M059J (cell line): Measurements from ENCODE around the gene PRDM1. TPM values are rescaled to one million over a fixed set of nuclear protein-coding genes. Genes with fewer than 3 reads are reported as not detected.

Source experiments
- DNase-seq: peaks from one replicate; pipeline ENCODE4 v3.0.0-alpha.2; 2012; ENCODE audit warnings: low read depth
- total RNA-seq: library from RNA; depleted of rRNA; stranded (reverse); fragments of >200 nt; shearing (Covaris generic); gene quantifications from 2 replicates; pipeline ENCODE4 v1.2.3, GENCODE V29; 2014; rRNA removed

PRDM1 gene
- total RNA-seq: 8.0 and 14.8 TPM in 2 replicates

GRCh38 chr6:106085984-106086813 lies at the start of gene PRDM1:
TSS of gene PRDM1 (plus strand) at chr6:106086336. CDS start at chr6:106086554, 218 bp downstream.
- peak; percentile 97 for DNase-seq

DNA sequence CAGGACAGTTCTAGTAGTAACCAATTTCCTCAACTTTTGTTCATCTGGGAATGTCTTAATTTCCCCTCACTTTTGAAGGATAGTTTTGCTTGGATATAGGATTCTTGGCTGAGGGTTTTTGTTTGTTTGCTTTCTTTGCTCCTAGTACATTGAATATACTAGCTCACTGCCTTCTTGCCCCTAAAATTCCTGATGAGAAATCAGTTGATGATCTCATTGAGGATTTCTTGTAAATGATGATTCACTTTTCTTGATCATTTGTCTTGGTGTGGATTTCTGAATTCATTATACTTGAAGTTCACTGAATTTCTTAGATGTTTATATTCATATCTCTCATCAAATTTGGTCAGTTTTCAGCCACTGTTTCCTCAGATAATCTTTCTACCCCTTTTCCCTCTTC lies 49.1 kb upstream of the PRDM1 start:
- DNase-seq: peak; percentile 82

DNA sequence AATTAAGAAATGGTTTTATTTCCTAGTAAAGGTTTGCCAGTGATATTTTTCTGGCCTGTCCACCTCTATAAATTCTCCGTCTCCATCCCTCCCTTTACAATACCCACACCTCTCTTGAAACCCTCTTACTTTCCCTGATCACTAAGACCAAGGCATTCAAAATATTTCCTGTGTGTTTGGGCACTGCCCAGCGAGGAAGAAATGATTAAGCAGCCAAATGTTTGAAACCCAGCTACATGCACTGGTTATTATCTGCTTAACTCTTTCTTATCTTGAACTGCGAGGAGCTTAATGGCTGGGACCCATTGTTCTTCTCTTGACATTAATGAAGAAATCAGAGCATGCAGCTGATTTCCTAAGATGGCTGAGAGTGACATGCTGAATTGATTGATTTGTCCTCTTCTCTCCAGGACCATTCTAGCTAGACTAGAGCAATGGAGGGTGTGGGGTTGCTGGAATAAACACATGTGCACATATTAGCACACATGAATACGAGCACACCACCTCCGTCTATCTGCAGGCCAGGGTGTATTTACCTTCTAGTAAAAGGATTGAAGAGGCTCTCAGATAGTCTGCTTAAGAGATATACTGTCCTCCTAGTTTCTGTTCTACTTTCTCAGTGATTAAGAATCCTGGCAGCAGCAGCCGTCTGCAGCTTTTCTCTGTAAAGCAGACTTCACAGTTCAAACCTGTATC lies 46.1 kb upstream of the PRDM1 start:
- DNase-seq: peak; percentile 51

- no peak for DNase-seq
These were observed 42.0 kb upstream of the PRDM1 start for GRCh38 chr6:106044151-106044550.

DNA sequence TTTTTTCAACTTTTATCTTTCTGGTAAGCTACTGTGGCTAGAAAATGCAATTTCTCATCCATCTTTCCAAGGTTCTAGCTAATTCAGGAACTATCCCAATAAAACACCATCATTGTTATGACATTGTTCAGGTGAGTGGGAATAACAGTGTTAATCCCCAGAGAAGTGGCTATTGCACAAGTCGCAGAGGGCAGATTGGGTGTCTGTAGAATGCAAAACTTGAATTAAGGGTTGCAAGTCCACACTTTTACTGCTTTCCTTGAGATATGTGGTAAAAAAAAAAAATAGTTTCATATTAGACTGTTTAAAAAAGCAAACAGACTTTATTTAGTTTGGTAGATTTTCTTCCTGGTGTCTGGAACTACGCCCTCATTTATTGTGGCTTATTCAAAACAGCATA lies 41.1 kb upstream of the PRDM1 start:
- DNase-seq: no peak

DNA sequence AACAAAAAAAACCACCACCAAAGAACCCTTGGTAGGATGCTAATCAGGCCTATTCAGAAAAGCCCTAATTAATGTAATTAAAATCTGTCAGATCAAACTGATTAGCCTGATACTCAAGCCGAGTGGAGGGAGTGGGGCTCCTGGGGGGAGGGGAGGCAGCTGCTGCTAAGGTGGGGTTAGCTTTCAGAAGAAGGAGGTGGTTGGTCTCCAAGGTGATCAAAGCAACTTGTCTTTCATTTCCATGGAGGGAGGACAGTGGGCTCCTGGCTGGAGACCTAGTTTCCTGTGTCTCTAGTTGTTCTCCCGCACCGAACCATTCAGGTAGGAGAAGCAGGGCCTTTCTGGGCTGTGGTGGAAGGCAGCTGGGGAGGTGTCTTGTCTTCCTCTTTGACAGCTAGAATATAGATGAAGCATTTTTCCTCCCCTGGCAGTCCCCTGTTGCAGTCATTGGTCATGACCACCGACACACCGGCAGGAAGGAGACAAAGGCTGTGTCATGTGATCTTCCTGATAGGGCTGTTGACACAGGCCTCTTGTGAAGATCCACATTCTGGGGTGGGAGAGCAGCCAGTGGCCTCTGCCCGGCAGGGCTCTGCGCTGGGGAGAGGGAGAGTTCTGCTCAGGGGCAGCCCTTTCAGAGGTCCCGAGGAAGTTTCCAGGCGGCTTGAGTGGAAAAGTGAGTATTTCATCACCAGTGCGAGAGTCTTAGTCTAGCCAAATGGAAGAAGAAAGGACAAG lies 39.9 kb upstream of the PRDM1 start:
- DNase-seq: no peak

GRCh38 chr6:106046854-106047200 lies 39.3 kb upstream of the PRDM1 start:
- no peak for DNase-seq

- no peak for DNase-seq
These were observed 37.8 kb upstream of the PRDM1 start for GRCh38 chr6:106048336-106048735.

GRCh38 chr6:106050538-106050937 lies 35.6 kb upstream of the PRDM1 start:
- DNase-seq: no peak

DNA sequence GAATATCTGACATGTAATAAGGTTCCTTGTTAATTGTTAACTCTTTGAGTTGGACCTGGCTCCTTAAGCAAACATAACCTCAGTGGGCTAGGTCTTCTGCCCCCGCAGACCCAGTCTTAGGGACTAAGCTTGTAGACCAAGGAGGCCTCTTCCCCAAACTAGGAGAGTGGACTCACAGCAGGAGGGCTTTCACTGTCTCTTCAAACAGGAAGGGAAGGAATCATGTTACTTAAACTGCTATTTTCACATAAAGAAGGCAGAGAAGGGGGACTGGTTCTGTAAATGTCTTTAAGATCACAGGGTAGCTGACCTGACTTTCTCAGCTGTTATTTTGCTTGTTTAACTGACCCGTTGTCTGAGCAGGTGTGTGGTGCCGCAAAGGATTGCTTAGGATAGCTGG lies 34.9 kb upstream of the PRDM1 start:
- no peak for DNase-seq

GRCh38 chr6:106053484-106054205 lies 32.5 kb upstream of the PRDM1 start:
- no peak for DNase-seq

GRCh38 chr6:106055489-106055888 lies 30.6 kb upstream of the PRDM1 start:
- DNase-seq: no peak

GRCh38 chr6:106056060-106056745 lies 29.9 kb upstream of the PRDM1 start:
- DNase-seq: no peak

GRCh38 chr6:106056746-106057390 lies 29.3 kb upstream of the PRDM1 start:
- peak; percentile 15 for DNase-seq

GRCh38 chr6:106059331-106059730 lies 26.8 kb upstream of the PRDM1 start:
- no peak for DNase-seq

DNA sequence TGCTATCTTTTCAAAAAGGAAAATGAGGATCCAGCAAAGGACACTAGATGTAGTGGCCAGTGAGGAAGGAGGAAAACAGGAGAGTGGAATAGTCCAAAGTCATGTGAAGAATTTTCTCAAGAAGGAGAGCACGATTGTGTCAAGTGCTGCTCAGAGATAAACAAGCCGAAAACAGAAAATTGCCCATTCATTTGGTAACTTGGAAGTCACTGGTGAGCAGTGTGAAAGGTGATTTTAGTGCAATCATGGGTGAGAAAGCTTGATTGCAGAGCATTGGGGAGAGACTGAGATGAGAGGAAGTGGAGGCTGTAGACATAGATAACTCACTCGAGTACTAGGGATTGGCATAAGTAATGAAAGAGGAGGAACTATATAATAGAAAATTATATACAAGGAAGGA lies 26.0 kb upstream of the PRDM1 start:
- DNase-seq: no peak

GRCh38 chr6:106063448-106063850 lies 22.7 kb upstream of the PRDM1 start:
- no peak for DNase-seq

GRCh38 chr6:106064142-106064541 lies 22.0 kb upstream of the PRDM1 start:
- DNase-seq: no peak

GRCh38 chr6:106064756-106065155 lies 21.4 kb upstream of the PRDM1 start:
- DNase-seq: no peak

DNA sequence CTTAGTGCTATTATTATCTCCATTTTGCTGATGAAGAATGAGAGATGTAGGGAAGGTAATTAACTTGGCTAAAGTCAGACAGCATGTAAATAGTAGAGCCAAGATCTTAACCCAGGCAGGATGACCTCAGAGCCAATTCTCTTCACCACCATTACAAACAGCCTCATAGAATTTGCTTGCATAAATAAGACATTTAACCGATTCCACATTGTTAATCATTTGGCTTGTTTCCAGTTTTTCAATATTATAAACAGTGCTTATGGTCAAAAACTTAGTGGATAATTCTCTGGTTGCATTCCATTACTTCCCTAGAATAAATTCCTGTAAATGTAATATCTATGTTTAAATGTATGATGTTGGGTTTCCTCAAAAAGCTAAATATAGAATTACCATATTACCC lies 19.1 kb upstream of the PRDM1 start:
- no peak for DNase-seq

- peak; percentile 85 for DNase-seq
These were observed 16.7 kb upstream of the PRDM1 start for GRCh38 chr6:106069478-106069877.
